ENCODE data around the gene SLC5A10. TPM values are rescaled to one million over a fixed set of nuclear protein-coding genes. Genes with fewer than 3 reads are reported as not detected.
"Not testable (repeated sequence)": the region's sequence is repeated elsewhere in the genome, so short reads cannot be mapped to it uniquely, and the experiment has no call there.

SLC5A10 gene
- total and polyA plus RNA-seq, 5 donors = 0.17 to 2.3 (median 0.61) TPM

DNA sequence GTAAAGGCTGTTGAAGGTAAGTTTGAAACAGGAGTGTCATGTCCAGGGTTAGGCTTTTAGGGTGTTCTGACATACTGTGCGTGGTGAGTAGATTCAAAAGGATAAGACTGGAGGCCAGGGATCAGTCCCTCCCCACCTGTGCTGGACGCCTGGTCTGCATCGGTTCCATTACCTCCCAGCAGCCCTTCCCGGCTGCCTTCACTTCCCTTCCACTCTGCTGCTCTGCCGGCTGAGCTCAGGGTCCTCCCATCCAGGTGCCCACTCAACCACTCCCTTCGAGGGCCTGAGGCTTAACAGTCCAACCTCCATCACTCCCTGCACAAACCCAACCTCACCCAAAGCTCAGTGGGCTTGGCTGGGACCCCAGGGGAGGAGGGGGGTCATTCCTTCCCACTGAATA lies 4.1 kb upstream of the SLC5A10 start:
- Histone ChIP-seq H3K27me3 (ENCODE audit: control insufficient read depth, insufficient read depth) (no peaks in the 10 kb centered on the region), H3K4me1 (ENCODE audit: control insufficient read depth, insufficient read depth, low read length) (peaks cover 3% of the 10 kb centered on the region), H3K9me3 (ENCODE audit: control insufficient read depth, low read length) (no peaks in the 10 kb centered on the region), H3K27ac (ENCODE audit: low read length) (no peak overlapping the region), H3K4me3 (ENCODE audit: low read length) (no peak overlapping the region)
- ATAC-seq (no peak), DNase-seq (no peak)
- intact Hi-C loops (cut with DNase I) = no loop called here
- WGBS = 87% methylated on average over 6 of the region's 6 CpGs

- intact Hi-C loops (cut with DNase I) = no loop called here
- H3K4me1 ChIP-seq (ENCODE audit: control insufficient read depth, insufficient read depth, low read length) = peaks cover 3% of the 10 kb centered on the region
- 83% methylated on average over 8 of the region's 8 CpGs for WGBS
Measured at GRCh38 chr17:18948476-18949006, 3.4 kb upstream of the SLC5A10 start.

GRCh38 chr17:18949566-18949965 lies 2.4 kb upstream of the SLC5A10 start:
- Histone ChIP-seq H3K4me1 (ENCODE audit: control insufficient read depth, insufficient read depth, low read length) (peaks cover 3% of the 10 kb centered on the region), H3K27ac (ENCODE audit: low read length) (peak overlapping the region; percentile 47), H3K4me3 (ENCODE audit: low read length) (no peak overlapping the region), H3K9me3 (ENCODE audit: control insufficient read depth, low read length) (no peaks in the 10 kb centered on the region), H3K27me3 (ENCODE audit: control insufficient read depth, insufficient read depth) (no peaks in the 10 kb centered on the region)
- 33% methylated on average over 6 of the region's 6 CpGs for WGBS
- intact Hi-C loops (cut with DNase I) = no loop called here
- ATAC-seq (peak; percentile 59 to 69), DNase-seq (peak in 1 of 3 donors; percentile 74)

More at GRCh38 chr17:18948476-18949006, 3.4 kb upstream of the SLC5A10 start:
- Histone ChIP-seq H3K4me3 (ENCODE audit: low read length) (no peak overlapping the region), H3K9me3 (ENCODE audit: control insufficient read depth, low read length) (no peaks in the 10 kb centered on the region), H3K27ac (ENCODE audit: low read length) (no peak overlapping the region), H3K27me3 (ENCODE audit: control insufficient read depth, insufficient read depth) (no peaks in the 10 kb centered on the region)
- ATAC-seq (no peak), DNase-seq (no peak)

GRCh38 chr17:18950346-18950745 lies 1.6 kb upstream of the SLC5A10 start:
- WGBS = 51% methylated on average over 4 of the region's 4 CpGs
- peak overlapping the region; percentile 20 for H3K27ac ChIP-seq (ENCODE audit: low read length)
- ATAC-seq = no peak
- no peak for DNase-seq
- intact Hi-C loops (cut with DNase I) = no loop called here
- no peak overlapping the region for H3K4me3 ChIP-seq (ENCODE audit: low read length)
- no peaks in the 10 kb centered on the region for H3K9me3 ChIP-seq (ENCODE audit: control insufficient read depth, low read length)
- peaks cover 3% of the 10 kb centered on the region for H3K4me1 ChIP-seq (ENCODE audit: control insufficient read depth, insufficient read depth, low read length)
- H3K27me3 ChIP-seq (ENCODE audit: control insufficient read depth, insufficient read depth) = no peaks in the 10 kb centered on the region

DNA sequence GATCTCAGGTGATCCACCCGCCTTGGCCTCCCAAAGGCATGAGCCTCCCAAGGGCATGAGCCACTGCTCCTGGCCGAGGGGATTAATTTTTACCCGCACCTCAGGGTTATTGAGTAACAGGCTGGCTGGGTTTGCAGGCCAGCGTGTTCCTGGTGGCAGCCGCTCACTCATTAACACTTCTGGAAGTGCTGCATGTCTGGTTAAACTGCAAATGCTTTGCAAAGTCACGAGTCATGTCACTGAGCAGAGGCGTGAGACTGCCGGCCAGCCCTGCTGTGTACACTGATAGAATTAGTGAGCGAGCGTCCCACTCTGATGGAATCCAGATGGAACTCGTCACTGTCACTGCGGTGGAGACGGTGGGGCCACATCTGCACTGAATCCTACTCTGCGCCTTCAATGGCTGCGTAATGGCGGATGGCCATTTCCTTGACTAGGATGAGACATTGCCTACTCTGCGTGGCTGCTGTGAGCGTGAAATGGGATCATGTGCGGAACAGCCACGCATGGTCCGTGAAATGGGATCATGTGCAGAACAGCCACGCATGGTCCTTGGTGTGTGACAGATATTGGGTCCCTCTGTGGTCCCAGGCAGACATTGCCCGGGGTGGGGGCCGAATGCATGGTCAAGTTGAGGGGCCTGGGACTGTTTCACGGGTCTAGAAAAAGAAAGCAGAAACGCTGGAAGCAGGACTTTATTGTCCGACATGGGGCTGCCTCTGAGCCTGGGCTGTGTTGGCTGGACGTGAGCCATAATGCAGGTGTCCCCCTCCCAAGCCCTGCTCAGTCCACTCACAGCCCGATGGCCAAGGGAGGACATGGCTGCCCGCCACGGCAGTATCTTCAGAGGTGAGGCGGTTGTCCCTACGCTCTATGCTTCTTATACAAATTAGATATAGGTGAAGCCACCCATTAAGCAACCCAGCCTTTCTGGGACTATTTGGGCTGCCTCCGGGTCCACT lies 740 bp upstream of the SLC5A10 start:
- intact Hi-C loops (cut with DNase I) = no loop called here
- Histone ChIP-seq H3K4me1 (ENCODE audit: control insufficient read depth, insufficient read depth, low read length) (peaks cover 3% of the 10 kb centered on the region), H3K9me3 (ENCODE audit: control insufficient read depth, low read length) (no peaks in the 10 kb centered on the region), H3K27me3 (ENCODE audit: control insufficient read depth, insufficient read depth) (no peaks in the 10 kb centered on the region), H3K4me3 (ENCODE audit: low read length) (no peak overlapping the region), H3K27ac (ENCODE audit: low read length) (peak overlapping the region; percentile 33)
- WGBS = 66% methylated on average over 34 of the region's 34 CpGs
- ATAC-seq = peak; percentile 72 to 77
- peak in 1 of 3 donors; percentile 84 for DNase-seq

- Histone ChIP-seq H3K4me1 (ENCODE audit: control insufficient read depth, insufficient read depth, low read length) (peaks cover 3% of the 10 kb centered on the region), H3K4me3 (ENCODE audit: low read length) (no peak overlapping the region), H3K27me3 (ENCODE audit: control insufficient read depth, insufficient read depth) (no peaks in the 10 kb centered on the region), H3K9me3 (ENCODE audit: control insufficient read depth, low read length) (no peaks in the 10 kb centered on the region), H3K27ac (ENCODE audit: low read length) (no peak overlapping the region)
- DNase-seq (peak in 1 of 3 donors; percentile 13), ATAC-seq (no peak)
- intact Hi-C loops (cut with DNase I) = no loop called here
- 95% methylated on average over 14 of the region's 14 CpGs for WGBS
Measured at GRCh38 chr17:18953231-18953728, 1.3 kb downstream of the SLC5A10 start.

- DNase-seq (peak in 1 of 3 donors; percentile 25), ATAC-seq (no peak)
- no peak overlapping the region for H3K4me3 ChIP-seq (ENCODE audit: low read length)
- H3K9me3 ChIP-seq (ENCODE audit: control insufficient read depth, low read length) = no peaks in the 10 kb centered on the region
- intact Hi-C loops (cut with DNase I) = no loop called here
- WGBS = 91% methylated on average over 3 of the region's 3 CpGs
- H3K27ac ChIP-seq (ENCODE audit: low read length) = no peak overlapping the region
- peaks cover 3% of the 10 kb centered on the region for H3K4me1 ChIP-seq (ENCODE audit: control insufficient read depth, insufficient read depth, low read length)
- H3K27me3 ChIP-seq (ENCODE audit: control insufficient read depth, insufficient read depth) = no peaks in the 10 kb centered on the region
Measured at GRCh38 chr17:18954321-18954720, 2.4 kb downstream of the SLC5A10 start.

- Histone ChIP-seq H3K4me1 (ENCODE audit: control insufficient read depth, insufficient read depth, low read length) (peaks cover under 1% of the 10 kb centered on the region), H3K27me3 (ENCODE audit: control insufficient read depth, insufficient read depth) (no peaks in the 10 kb centered on the region), H3K27ac (ENCODE audit: low read length) (no peak overlapping the region), H3K9me3 (ENCODE audit: control insufficient read depth, low read length) (no peaks in the 10 kb centered on the region), H3K4me3 (ENCODE audit: low read length) (no peak overlapping the region)
- 96% methylated on average over 6 of the region's 6 CpGs for WGBS
- DNase-seq (no peak), ATAC-seq (no peak)
- intact Hi-C loops (cut with DNase I) = no loop called here
Measured at GRCh38 chr17:18955009-18955408, 3.0 kb downstream of the SLC5A10 start.

- H3K9me3 ChIP-seq (ENCODE audit: control insufficient read depth, low read length); H3K27ac ChIP-seq (ENCODE audit: low read length); DNase-seq; H3K4me1 ChIP-seq (ENCODE audit: control insufficient read depth, insufficient read depth, low read length); H3K27me3 ChIP-seq (ENCODE audit: control insufficient read depth, insufficient read depth); intact Hi-C loops (cut with DNase I); H3K4me3 ChIP-seq (ENCODE audit: low read length); ATAC-seq: not testable (repeated sequence)
- WGBS = 96% methylated on average over 6 of the region's 6 CpGs
Measured at GRCh38 chr17:18956021-18956420, 4.1 kb downstream of the SLC5A10 start.

DNA sequence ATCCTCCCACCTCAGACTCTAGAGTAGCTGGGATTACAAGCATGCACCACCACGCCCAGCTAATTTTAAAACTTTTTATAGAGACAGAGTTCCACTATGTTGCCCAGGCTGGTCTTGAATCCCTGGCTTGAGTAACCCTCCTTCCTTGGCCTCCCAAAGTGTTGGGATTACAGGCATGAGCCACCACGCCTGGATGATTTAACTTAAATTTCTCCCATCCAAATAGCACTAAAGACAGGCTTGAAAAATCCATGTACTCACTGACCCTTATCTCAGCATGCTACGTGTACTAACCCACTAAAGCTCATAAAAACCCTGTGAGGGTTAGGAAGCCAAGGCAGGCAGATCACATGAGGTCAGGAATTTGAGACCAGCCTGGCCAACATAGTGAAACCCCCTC lies 4.6 kb downstream of the SLC5A10 start:
- intact Hi-C loops (cut with DNase I) = no loop called here
- Histone ChIP-seq H3K4me1 (ENCODE audit: control insufficient read depth, insufficient read depth, low read length) (no peaks in the 10 kb centered on the region), H3K27ac (ENCODE audit: low read length) (no peak overlapping the region), H3K27me3 (ENCODE audit: control insufficient read depth, insufficient read depth) (no peaks in the 10 kb centered on the region), H3K4me3 (ENCODE audit: low read length) (no peak overlapping the region), H3K9me3 (ENCODE audit: control insufficient read depth, low read length) (no peaks in the 10 kb centered on the region)
- no peak for ATAC-seq
- DNase-seq = no peak
- 88% methylated on average over 3 of the region's 3 CpGs for WGBS

- Histone ChIP-seq H3K27ac (ENCODE audit: low read length) (no peak overlapping the region), H3K9me3 (ENCODE audit: control insufficient read depth, low read length) (no peaks in the 10 kb centered on the region), H3K27me3 (ENCODE audit: control insufficient read depth, insufficient read depth) (no peaks in the 10 kb centered on the region), H3K4me3 (ENCODE audit: low read length) (no peak overlapping the region), H3K4me1 (ENCODE audit: control insufficient read depth, insufficient read depth, low read length) (no peaks in the 10 kb centered on the region)
- DNase-seq (peak in 1 of 3 donors; percentile 5), ATAC-seq (no peak)
- WGBS = 84% methylated on average over 4 of the region's 4 CpGs
- intact Hi-C loops (cut with DNase I) = no loop called here
Measured at GRCh38 chr17:18957831-18958230, 5.9 kb downstream of the SLC5A10 start.
